Endothelial cell of umbilical vein (primary cell): ENCODE results near the gene GDF3. TPM values are rescaled to one million over a fixed set of nuclear protein-coding genes. Genes with fewer than 3 reads are reported as not detected.

Experiments used
- Bru-seq: library from RNA; stranded (reverse); fragments of 400-500 nt; gene quantifications from one replicate; lab custom pipeline; 2021; lab: Mats Ljungman, UMichigan
- BruChase-seq, 2 experiments: library from RNA; stranded (reverse); fragments of 400-500 nt; gene quantifications; one replicate each; lab custom pipeline; 2021; lab: Mats Ljungman, UMichigan
- BruUV-seq: library from RNA; stranded (reverse); fragments of 400-500 nt; replicated peaks from 2 replicates; lab custom pipeline; 2021; lab: Mats Ljungman, UMichigan
- CTCF ChIA-PET: fragments of 300-600, 350-600 bp; sonication (Branson Sonifier 250); formaldehyde crosslinking; loops from one replicate; lab custom pipeline; 2021; ENCODE audit warnings: antibody characterized with exemption, inconsistent platforms; lab: Charles Lee
- POLR2A ChIA-PET: fragments of 300-600, 350-600 bp; sonication (Branson Sonifier 250); formaldehyde crosslinking; loops from one replicate; lab custom pipeline; 2021; ENCODE audit warnings: antibody characterized with exemption, inconsistent platforms; lab: Charles Lee
- DNase-seq: peaks from one replicate; pipeline ENCODE4 v3.0.0-alpha.2; 2011; ENCODE audit warnings: low read depth, low spot score
- FAIRE-seq: peaks from 2 replicates; lab custom pipeline; 2011; peaks lifted over from hg19 to GRCh38; lab: Jason Lieb, UNC
- H2AFZ ChIP-seq: 2 replicates; pipeline ENCODE4 v1.6.0; 2012; ENCODE audit warnings: low read depth, low read length, control low read depth, inconsistent platforms
- H3K27ac ChIP-seq: 2 replicates; pipeline ENCODE4 v1.5.1; 2011; ENCODE audit warnings: low read depth, mild to moderate bottlenecking, control low read depth, low read length, moderate library complexity; ENCODE audit not compliant: insufficient read depth
- H3K27me3 ChIP-seq, 2 experiments: 2 replicates each; pipeline versions ENCODE4 v1.6.0 to v1.6.1; 2011; ENCODE audit warnings: low read length in 2 of 2, mixed read lengths in 1 of 2; ENCODE audit not compliant: control insufficient read depth in 2 of 2, insufficient read depth in 2 of 2
- H3K36me3 ChIP-seq, 2 experiments: 2 replicates in 1 of 2; 3 replicates in 1 of 2; pipeline ENCODE4 v1.5.1; 2011; ENCODE audit warnings: low read length in 2 of 2, mild to moderate bottlenecking in 1 of 2, moderate library complexity in 1 of 2; ENCODE audit not compliant: control insufficient read depth in 2 of 2, insufficient read depth in 2 of 2; ENCODE audit errors: extremely low read depth in 1 of 2
- H3K4me1 ChIP-seq: 3 replicates; pipeline ENCODE4 v1.5.1; 2011; ENCODE audit warnings: mild to moderate bottlenecking, low read length; ENCODE audit not compliant: control insufficient read depth, insufficient read depth; ENCODE audit errors: extremely low read depth
- H3K4me2 ChIP-seq: 2 replicates; pipeline ENCODE4 v1.6.1; 2011; ENCODE audit warnings: low read length, control low read depth, mixed read lengths; ENCODE audit not compliant: insufficient read depth
- H3K4me3 ChIP-seq, 3 experiments: fragments of 200-600 bp in 1 of 3; sonication (generic), shearing (Covaris generic) in 1 of 3; replicated peaks in 1 of 3; 2 replicates each; pipeline ENCODE4 v1.5.1; 2011 to 2016; ENCODE audit warnings: control low read depth in 3 of 3, low read length in 3 of 3, mild to moderate bottlenecking in 2 of 3, inconsistent platforms in 1 of 3, low read depth in 1 of 3, moderate library complexity in 1 of 3; ENCODE audit not compliant: insufficient read depth in 1 of 3
- H3K79me2 ChIP-seq: 2 replicates; pipeline ENCODE4 v1.6.0; 2012; ENCODE audit warnings: low read length, inconsistent platforms; ENCODE audit not compliant: control insufficient read depth, insufficient read depth
- H3K9ac ChIP-seq: replicated peaks from 2 replicates; pipeline ENCODE3; 2011; ENCODE audit warnings: low read length, control low read depth; ENCODE audit not compliant: insufficient read depth; ENCODE audit errors: extremely low read depth
- H3K9me1 ChIP-seq: replicated peaks from 3 replicates; pipeline ENCODE4 v1.6.0; 2011; ENCODE audit warnings: mild to moderate bottlenecking, low read length; ENCODE audit not compliant: control insufficient read depth, insufficient read depth; ENCODE audit errors: extremely low read depth
- H3K9me3 ChIP-seq: replicated peaks from 2 replicates; pipeline ENCODE4 v1.5.1; 2012; ENCODE audit warnings: low read length, inconsistent platforms; ENCODE audit not compliant: control insufficient read depth, insufficient read depth
- H4K20me1 ChIP-seq: replicated peaks from 2 replicates; pipeline ENCODE3; 2011; ENCODE audit warnings: mild to moderate bottlenecking, low read length; ENCODE audit not compliant: control insufficient read depth, insufficient read depth; ENCODE audit errors: extremely low read depth
- EZH2 ChIP-seq: IDR thresholded peaks from 2 replicates; pipeline ENCODE4 v1.6.1; 2012; ENCODE audit warnings: borderline replicate concordance, low read depth, mild to moderate bottlenecking, moderate library complexity, low read length, inconsistent platforms; ENCODE audit not compliant: severe bottlenecking
- FOS ChIP-seq: IDR thresholded peaks from 2 replicates; pipeline ENCODE4 v1.6.1; 2011; ENCODE audit warnings: mild to moderate bottlenecking, low read length, moderate library complexity, borderline replicate concordance; ENCODE audit not compliant: insufficient read depth
- GATA2 ChIP-seq: IDR thresholded peaks from 2 replicates; pipeline ENCODE4 v1.7.0; 2011; ENCODE audit warnings: low read depth, mild to moderate bottlenecking, moderate library complexity, mixed read lengths, low read length; ENCODE audit not compliant: insufficient read length, insufficient read depth
- JUN ChIP-seq: IDR thresholded peaks from 2 replicates; pipeline ENCODE4 v1.6.1; 2011; ENCODE audit warnings: borderline replicate concordance, low read depth; ENCODE audit not compliant: insufficient read length, insufficient read depth
- MYC ChIP-seq: IDR thresholded peaks from one replicate; pipeline ENCODE4 v1.6.1; 2011; ENCODE audit warnings: mild to moderate bottlenecking, low read depth, low read length
- POLR2A ChIP-seq: IDR thresholded peaks from 2 replicates; pipeline ENCODE4 v1.6.1; 2012; ENCODE audit warnings: low read depth, mild to moderate bottlenecking, control low read depth, low read length
- POLR2AphosphoS5 ChIP-seq: IDR thresholded peaks from 2 replicates; pipeline ENCODE4 v1.6.1; 2012; ENCODE audit warnings: low read depth, mild to moderate bottlenecking, control low read depth, low read length, moderate library complexity; ENCODE audit not compliant: insufficient read depth
- dilution Hi-C: fragments of 300-500 bp; cut with MboI; formaldehyde crosslinking; loops from one replicate; pipeline ENCODE4 v1.15.0; 2019; ENCODE audit warnings: low sequenced_read_pairs; ENCODE audit not compliant: extremely low pct_ligation_motif_present
- intact Hi-C: fragments of 100-400 bp; cut with micrococcal nuclease; formaldehyde crosslinking; loops from one replicate; pipeline ENCODE4 v1.10.0; 2022
- long read RNA-seq: library from polyadenylated mRNA; stranded (forward); transcript quantifications from one replicate; pipeline ENCODE4 v2.0.0, GENCODE V29; 2021
- polyA minus RNA-seq, 3 experiments: library from RNA; depleted of rRNA, polyadenylated mRNA; stranded (reverse); fragments of >200 nt; gene quantifications; 1 replicate in 1 of 3; 2 replicates in 2 of 3; pipeline ENCODE4 v1.2.3, GENCODE V29; 2011
- polyA plus RNA-seq, 4 experiments: library from polyadenylated mRNA; depleted of rRNA in 3 of 4; stranded (reverse) in 3 of 4; unstranded in 1 of 4; fragments of >200 nt; gene quantifications; 2 replicates each; pipeline versions ENCODE4 v1.2.1 to v1.2.3, GENCODE V29; 2011 to 2012; ENCODE audit warnings: missing spikeins in 1 of 4
- total RNA-seq: library from RNA; stranded (reverse); gene quantifications from 2 replicates; pipeline ENCODE4 v1.2.3, GENCODE V29; 2021
- TF ChIP-seq, protein P1 (sequence below): IDR thresholded peaks from 2 replicates; pipeline ENCODE4 v1.6.1; 2011; ENCODE audit not compliant: insufficient read depth, insufficient read length
- TF ChIP-seq, protein P2 (sequence below), 2 donors: IDR thresholded peaks; 1 replicate in 1 of 2; 2 replicates in 1 of 2; pipeline ENCODE4 v1.5.1; 2011; ENCODE audit warnings: low read length in 2 of 2, mild to moderate bottlenecking in 2 of 2, moderate library complexity in 2 of 2, control low read depth in 1 of 2, inconsistent platforms in 1 of 2, low read depth in 1 of 2; ENCODE audit not compliant: insufficient read depth in 1 of 2; ENCODE audit errors: extremely low read depth in 1 of 2

Gene GDF3
- 4.1 and 5.0 TPM in 2 replicates for total RNA-seq
- polyA plus RNA-seq, result 3.1 and 3.2 TPM in 2 replicates
- 3.3 and 3.7 TPM in 2 replicates for polyA plus RNA-seq (2011; cell fraction: cytosol; rRNA removed)
- 1.7 and 3.0 TPM in 2 replicates for polyA plus RNA-seq (2011; cell fraction: nucleus; rRNA removed)
- polyA plus RNA-seq (2012), result 4.7 and 5.0 TPM in 2 replicates
- polyA minus RNA-seq, result 1.7 and 3.4 TPM in 2 replicates
- not detected for polyA minus RNA-seq (2011; cell fraction: cytosol; rRNA and poly(A)+ RNA removed)
- 1.2 and 1.5 TPM in 2 replicates for polyA minus RNA-seq (2011; cell fraction: nucleus; rRNA and poly(A)+ RNA removed)
- Bru-seq, nascent RNA, result percentile 29 among the genes with signal in this experiment
- percentile 53 among the genes with signal in this experiment for BruChase-seq, experiment 1, labeled RNA remaining after a 6-hour chase
- BruChase-seq, experiment 2, labeled RNA remaining after a 2-hour chase, result percentile 35 among the genes with signal in this experiment
- long read RNA-seq, transcript GDF3-201 (2 exons, 1,239 nt), result major isoform, 18 of 18 reads
- long read RNA-seq, partial matches to known transcripts, result 0 of 18 reads
- long read RNA-seq, other reads (novel, unspliced or antisense), result 0 of 18 reads

DNA sequence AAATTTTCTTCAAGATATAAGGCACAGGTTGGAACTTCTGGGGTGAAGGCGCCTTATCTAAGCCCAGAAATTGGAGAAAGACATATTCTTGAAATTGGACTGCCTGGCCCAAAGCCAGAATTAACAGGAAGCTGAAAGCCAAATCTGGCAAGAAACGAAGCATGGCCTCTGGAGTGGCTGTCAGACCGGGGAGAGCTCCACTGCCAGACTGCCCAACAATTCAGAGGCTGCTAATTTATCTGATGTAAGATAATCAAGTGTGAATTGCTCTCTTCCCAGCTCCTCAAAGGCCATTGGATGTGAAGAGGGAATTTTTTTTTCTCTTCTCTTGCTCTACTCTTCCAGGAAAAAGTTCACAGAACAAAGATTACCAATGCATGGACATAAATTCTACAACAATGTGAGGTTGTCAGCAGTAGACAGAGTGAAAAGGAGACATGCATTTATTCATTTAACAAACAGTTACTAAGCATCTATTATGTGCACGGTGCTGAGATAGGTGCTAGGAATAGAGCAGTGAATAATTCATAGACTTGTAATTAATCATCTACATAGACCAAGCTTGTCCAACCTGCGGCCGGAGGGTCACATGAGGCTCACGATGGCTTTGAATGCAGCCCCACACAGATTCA is at the start of gene GDF3:
TSS of gene GDF3 (minus strand) at position 210 of the 632 bp plus-strand sequence. CDS start at position 163, 47 bp downstream.
- Histone ChIP-seq H3K27ac (peak within 1 kb of the TSS; percentile 82), H3K4me2 (peak within 1 kb of the TSS; percentile 26), H3K9me3 (no peaks in the 10 kb centered on the region), H2AFZ (no peak within 1 kb of the TSS), H3K4me1 (peaks cover 16% of the 10 kb centered on the region), H3K79me2 (no peaks in the 10 kb centered on the region), H3K9ac (peak within 1 kb of the TSS; percentile 64), H3K36me3 (no peaks in the 10 kb centered on the region), H3K9me1 (no peaks in the 10 kb centered on the region), H4K20me1 (no peaks in the 10 kb centered on the region), H3K4me3 (peak within 1 kb of the TSS in 1 of 3 experiments; percentile 21), H3K27me3 (no peaks in the 10 kb centered on the region)
- intact Hi-C loops, result loop anchor here (1.0 kb wide), 1 partner anchor 18 kb away; no protein-coding TSS in a partner anchor
- TSS peak; percentile 39 for BruUV-seq
- ChIA-PET CTCF (interaction anchor here (1.0 to 2.3 kb wide), 7 partner anchors 11 to 345 kb away, joined by 3 to 15 read pairs (median 4); no protein-coding TSS in a partner anchor), POLR2A (interaction anchor here (0.7 to 1.2 kb wide), 3 partner anchors 17 to 111 kb away, joined by 3 to 4 read pairs (median 3); no protein-coding TSS in a partner anchor)
- TF ChIP-seq, protein P1, sequence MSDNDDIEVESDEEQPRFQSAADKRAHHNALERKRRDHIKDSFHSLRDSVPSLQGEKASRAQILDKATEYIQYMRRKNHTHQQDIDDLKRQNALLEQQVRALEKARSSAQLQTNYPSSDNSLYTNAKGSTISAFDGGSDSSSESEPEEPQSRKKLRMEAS, result no peak
- no peak for TF ChIP-seq JUN
- TF ChIP-seq, protein P2, sequence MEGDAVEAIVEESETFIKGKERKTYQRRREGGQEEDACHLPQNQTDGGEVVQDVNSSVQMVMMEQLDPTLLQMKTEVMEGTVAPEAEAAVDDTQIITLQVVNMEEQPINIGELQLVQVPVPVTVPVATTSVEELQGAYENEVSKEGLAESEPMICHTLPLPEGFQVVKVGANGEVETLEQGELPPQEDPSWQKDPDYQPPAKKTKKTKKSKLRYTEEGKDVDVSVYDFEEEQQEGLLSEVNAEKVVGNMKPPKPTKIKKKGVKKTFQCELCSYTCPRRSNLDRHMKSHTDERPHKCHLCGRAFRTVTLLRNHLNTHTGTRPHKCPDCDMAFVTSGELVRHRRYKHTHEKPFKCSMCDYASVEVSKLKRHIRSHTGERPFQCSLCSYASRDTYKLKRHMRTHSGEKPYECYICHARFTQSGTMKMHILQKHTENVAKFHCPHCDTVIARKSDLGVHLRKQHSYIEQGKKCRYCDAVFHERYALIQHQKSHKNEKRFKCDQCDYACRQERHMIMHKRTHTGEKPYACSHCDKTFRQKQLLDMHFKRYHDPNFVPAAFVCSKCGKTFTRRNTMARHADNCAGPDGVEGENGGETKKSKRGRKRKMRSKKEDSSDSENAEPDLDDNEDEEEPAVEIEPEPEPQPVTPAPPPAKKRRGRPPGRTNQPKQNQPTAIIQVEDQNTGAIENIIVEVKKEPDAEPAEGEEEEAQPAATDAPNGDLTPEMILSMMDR (IDR thresholded peaks at IDR 0.05; ENCODE audit: extremely low read depth in 1 of 2, insufficient read depth in 1 of 2, low read depth in 1 of 2, low read length in 2 of 2), result no peak
- TF ChIP-seq FOS, result no peak
- no peak for TF ChIP-seq EZH2
- TF ChIP-seq POLR2A, result no peak
- TF ChIP-seq GATA2, result no peak
- no peak for TF ChIP-seq MYC
- TF ChIP-seq POLR2AphosphoS5, result no peak
- DNase-seq, result peak; percentile 90
- FAIRE-seq, result peak; percentile 75
- dilution Hi-C loops, result no loop called here
